ENCODE measurements around the gene PAOX.
"Not testable (repeated sequence)": the region's sequence is repeated elsewhere in the genome, so short reads cannot be mapped to it uniquely, and the experiment has no call there.

PAOX gene

GRCh38 chr10:133361227-133361626 is 17.8 kb upstream of the PAOX start:
- TF ChIP-seq CTCF (conservative IDR thresholded peaks at IDR 0.05), result no peak
- no peak overlapping the region for H3K27ac ChIP-seq

- TF ChIP-seq CTCF (conservative IDR thresholded peaks at IDR 0.05), result no peak
- no peak overlapping the region for H3K27ac ChIP-seq
Measured at GRCh38 chr10:133361773-133362441, 17.2 kb upstream of the PAOX start.

- no peak overlapping the region for H3K27ac ChIP-seq
- TF ChIP-seq CTCF (conservative IDR thresholded peaks at IDR 0.05), result no peak
Measured at GRCh38 chr10:133362846-133363245, 16.2 kb upstream of the PAOX start.

- TF ChIP-seq CTCF (conservative IDR thresholded peaks at IDR 0.05), result no peak
- H3K27ac ChIP-seq, result peak overlapping the region; percentile 49
Measured at GRCh38 chr10:133364645-133365431, 14.2 kb upstream of the PAOX start.

GRCh38 chr10:133365461-133366129 is 13.5 kb upstream of the PAOX start:
- no peak for TF ChIP-seq CTCF (conservative IDR thresholded peaks at IDR 0.05)
- H3K27ac ChIP-seq, result peak overlapping the region; percentile 49

- TF ChIP-seq CTCF (conservative IDR thresholded peaks at IDR 0.05), result no peak
Measured at GRCh38 chr10:133366130-133366478, 13.0 kb upstream of the PAOX start.

GRCh38 chr10:133366751-133367150 is 12.3 kb upstream of the PAOX start:
- H3K27ac ChIP-seq, result no peak overlapping the region
- TF ChIP-seq CTCF (conservative IDR thresholded peaks at IDR 0.05), result no peak

More at GRCh38 chr10:133366130-133366478, 13.0 kb upstream of the PAOX start:
- H3K27ac ChIP-seq, result peak overlapping the region; percentile 49

GRCh38 chr10:133367461-133367860 is 11.6 kb upstream of the PAOX start:
- not testable (repeated sequence) for H3K27ac ChIP-seq
